Liver (tissue), 3 donors: ENCODE data around the gene UBE2F.

ENCODE experiments used
- CTCF ChIP-seq: fragments of 150-350 bp; IDR thresholded peaks from 2 replicates; pipeline ENCODE4 v1.5.1; 2017; ENCODE audit warnings: improper control_type of control experiment, low read depth, low read length; ENCODE audit not compliant: missing input control
- FOXA2 ChIP-seq: IDR thresholded peaks from 2 replicates; pipeline ENCODE4 v1.6.1; 2016; ENCODE audit warnings: antibody characterized with exemption
- GABPA ChIP-seq, 2 donors: IDR thresholded peaks in 1 of 2; conservative IDR thresholded peaks in 1 of 2; 2 replicates each; pipeline ENCODE4 v1.6.1; 2016; ENCODE audit warnings: antibody characterized with exemption in 2 of 2, mild to moderate bottlenecking in 1 of 2, moderate library complexity in 1 of 2
- HNF4G ChIP-seq: IDR thresholded peaks from 2 replicates; pipeline ENCODE4 v1.6.1; 2016; ENCODE audit warnings: antibody characterized with exemption
- JUND ChIP-seq, 2 donors: IDR thresholded peaks; 2 replicates each; pipeline ENCODE4 v1.6.1; 2016; ENCODE audit warnings: antibody characterized with exemption in 2 of 2
- RAD21 ChIP-seq, 2 donors: IDR thresholded peaks; 2 replicates each; pipeline ENCODE4 v1.6.1; 2016; ENCODE audit warnings: antibody characterized with exemption in 2 of 2, mild to moderate bottlenecking in 2 of 2
- REST ChIP-seq: IDR thresholded peaks from 2 replicates; pipeline ENCODE4 v1.6.1; 2016; ENCODE audit warnings: antibody characterized with exemption, mild to moderate bottlenecking
- TAF1 ChIP-seq: conservative IDR thresholded peaks from 2 replicates; pipeline ENCODE4 v1.6.1; 2016; ENCODE audit warnings: antibody characterized with exemption, mild to moderate bottlenecking
- ZBTB33 ChIP-seq: IDR thresholded peaks from 2 replicates; pipeline ENCODE4 v1.6.1; 2016; ENCODE audit warnings: antibody characterized with exemption
- TF ChIP-seq, protein P1 (sequence below): IDR thresholded peaks from 2 replicates; pipeline ENCODE4 v1.6.1; 2016; ENCODE audit warnings: antibody characterized with exemption
- donor health status: healthy.
- donor health status: healthy.

DNA sequence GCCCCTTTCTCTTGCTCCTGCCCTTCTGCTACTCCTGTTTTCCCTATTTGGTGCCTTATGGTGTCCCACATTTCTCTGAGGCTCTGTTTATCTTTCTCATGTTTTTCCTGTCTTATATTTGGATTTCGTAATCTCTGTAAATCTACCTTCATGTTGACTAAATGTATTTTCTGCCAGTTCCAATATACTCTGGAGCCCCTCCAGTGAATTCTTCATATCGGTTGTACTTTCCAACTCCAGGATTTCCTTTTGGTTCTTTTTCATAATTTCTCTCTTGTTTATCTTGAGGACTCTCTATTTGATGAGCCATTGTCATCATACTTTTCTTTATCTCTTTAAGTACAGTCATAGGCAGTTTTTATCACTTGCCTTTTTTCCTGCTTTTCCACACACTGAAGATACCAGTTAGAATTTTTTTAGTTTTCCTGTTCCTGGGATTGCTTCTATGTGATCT, 113.1 kb downstream of the UBE2F start:
- TF ChIP-seq CTCF (no peak), HNF4G (no peak), TAF1 (no peak), FOXA2 (peak; percentile 98), ZBTB33 (peak; percentile 69), JUND (IDR thresholded peaks at IDR 0.05) (peak; percentile 61 to 68), REST (peak; percentile 65), GABPA (IDR thresholded peaks at IDR 0.05 in 1 of 2, conservative IDR thresholded peaks at IDR 0.05 in 1 of 2) (peak; percentile 12 to 50), RAD21 (IDR thresholded peaks at IDR 0.05) (peak; percentile 52 to 54)
- TF ChIP-seq, protein P1, sequence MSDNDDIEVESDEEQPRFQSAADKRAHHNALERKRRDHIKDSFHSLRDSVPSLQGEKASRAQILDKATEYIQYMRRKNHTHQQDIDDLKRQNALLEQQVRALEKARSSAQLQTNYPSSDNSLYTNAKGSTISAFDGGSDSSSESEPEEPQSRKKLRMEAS, result peak; percentile 84
